Measurements from ENCODE around the gene SHE. TPM values are rescaled to one million over a fixed set of nuclear protein-coding genes. Genes with fewer than 3 reads are reported as not detected.

The SHE gene
- total and polyA plus RNA-seq, 2 of the 8 experiments (the other 6 are each of a cell fraction or from before 2014, with no cell fraction given) = 0.44 to 0.45 TPM

- TF ChIP-seq CHD7 (IDR thresholded peaks at IDR 0.05; ENCODE audit: insufficient replicate concordance, low read length) (no peak), ASH2L (IDR thresholded peaks at IDR 0.05; ENCODE audit: low read length) (no peak), BCL11A (IDR thresholded peaks at IDR 0.05; ENCODE audit: low read depth in 2 of 2, low read length in 2 of 2) (no peak), YY1 (IDR thresholded peaks at IDR 0.05; ENCODE audit: low read depth, low read length) (no peak), ZNF274 (IDR thresholded peaks at IDR 0.05; ENCODE audit: borderline replicate concordance, extremely low read depth, low read length) (no peak), KDM5A (IDR thresholded peaks at IDR 0.05; ENCODE audit: low read length) (no peak), HDAC6 (IDR thresholded peaks at IDR 0.05; ENCODE audit: low read depth, low read length) (no peak), GABPA (IDR thresholded peaks at IDR 0.05; ENCODE audit: borderline replicate concordance, insufficient read depth, low read length) (no peak), SP4 (IDR thresholded peaks at IDR 0.05; ENCODE audit: low read length) (no peak), E2F6 (IDR thresholded peaks at IDR 0.05) (no peak), SUZ12 (IDR thresholded peaks at IDR 0.05; ENCODE audit: low read length) (no peak), TCF12 (IDR thresholded peaks at IDR 0.05; ENCODE audit: low read depth, low read length) (no peak), BRCA1 (IDR thresholded peaks at IDR 0.05; ENCODE audit: low read depth, low read length) (no peak)
Measured at GRCh38 chr1:154478013-154478412, 24.2 kb downstream of the SHE start (continued).

Data from H1 (cell line).